ENCODE results near the gene PAFAH1B1. TPM values are rescaled to one million over a fixed set of nuclear protein-coding genes. Genes with fewer than 3 reads are reported as not detected.

Gene PAFAH1B1
- polyA plus RNA-seq, 2 of the 4 experiments (the other 2 are of a cell fraction), result 122 to 197 TPM

DNA sequence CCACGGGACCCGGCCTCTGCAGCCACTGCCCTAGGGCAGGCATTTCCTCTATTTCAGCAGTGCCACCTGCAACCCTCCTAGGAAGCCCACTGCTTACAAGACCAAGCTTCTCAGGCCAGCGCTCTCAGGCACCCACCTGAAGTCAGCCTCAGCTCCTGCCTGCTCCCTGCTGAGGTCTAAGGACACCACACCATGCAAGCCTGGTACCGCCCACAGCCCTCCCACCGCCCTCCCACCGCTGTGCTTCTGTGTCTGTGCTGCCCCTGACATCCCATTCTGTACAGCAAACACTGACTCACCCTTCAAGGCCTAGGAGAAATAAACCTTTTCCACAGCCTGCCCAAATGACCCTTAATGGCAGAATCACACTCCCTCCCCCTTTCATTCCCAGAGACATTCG lies 111.8 kb downstream of the PAFAH1B1 start:
- Histone ChIP-seq H3K4me1 (peaks cover 46% of the 10 kb centered on the region), H3K27ac (peak overlapping the region in 1 of 2 experiments; percentile 7; a peak in 1 of 6 replicates), H3K4me2 (no peak overlapping the region), H3K9me3 (no peaks in the 10 kb centered on the region), H3K4me3 (no peak overlapping the region)
- ChIA-PET CTCF (interaction anchor here (0.9 to 3.6 kb wide), 2 partner anchors 9 to 19 kb away, joined by 3 to 24 read pairs; no protein-coding TSS in a partner anchor), POLR2A (no interaction called here)
- TF ChIP-seq FOXS1 (CRISPR knock-in tag; IDR thresholded peaks at IDR 0.05), result no peak
- no peak for TF ChIP-seq CEBPB (IDR thresholded peaks at IDR 0.05)
- no peak for TF ChIP-seq EHF (CRISPR knock-in tag; IDR thresholded peaks at IDR 0.05)
- TF ChIP-seq BHLHE40 (IDR thresholded peaks at IDR 0.05; ENCODE audit: low read depth, low read length), result no peak
- TF ChIP-seq PHF8 (IDR thresholded peaks at IDR 0.05; ENCODE audit: borderline replicate concordance, low read depth), result no peak
- TF ChIP-seq CBX2 (IDR thresholded peaks at IDR 0.05; ENCODE audit: borderline replicate concordance, low read depth), result no peak
- TF ChIP-seq RCOR1 (IDR thresholded peaks at IDR 0.05; ENCODE audit: low read depth, low read length), result no peak
- TF ChIP-seq, protein P1, sequence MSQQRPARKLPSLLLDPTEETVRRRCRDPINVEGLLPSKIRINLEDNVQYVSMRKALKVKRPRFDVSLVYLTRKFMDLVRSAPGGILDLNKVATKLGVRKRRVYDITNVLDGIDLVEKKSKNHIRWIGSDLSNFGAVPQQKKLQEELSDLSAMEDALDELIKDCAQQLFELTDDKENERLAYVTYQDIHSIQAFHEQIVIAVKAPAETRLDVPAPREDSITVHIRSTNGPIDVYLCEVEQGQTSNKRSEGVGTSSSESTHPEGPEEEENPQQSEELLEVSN (IDR thresholded peaks at IDR 0.05; ENCODE audit: borderline replicate concordance, low read depth), result no peak
- no peak for TF ChIP-seq FOSB (CRISPR knock-in tag; IDR thresholded peaks at IDR 0.05)
- no peak for TF ChIP-seq POLR2A (IDR thresholded peaks at IDR 0.05; ENCODE audit: low read length)
- TF ChIP-seq, protein P2, sequence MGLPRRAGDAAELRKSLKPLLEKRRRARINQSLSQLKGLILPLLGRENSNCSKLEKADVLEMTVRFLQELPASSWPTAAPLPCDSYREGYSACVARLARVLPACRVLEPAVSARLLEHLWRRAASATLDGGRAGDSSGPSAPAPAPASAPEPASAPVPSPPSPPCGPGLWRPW (IDR thresholded peaks at IDR 0.05), result no peak
- TF ChIP-seq RFX5 (IDR thresholded peaks at IDR 0.05), result no peak
- TF ChIP-seq HOXA7 (CRISPR knock-in tag; IDR thresholded peaks at IDR 0.05), result no peak
- TF ChIP-seq, protein P3, sequence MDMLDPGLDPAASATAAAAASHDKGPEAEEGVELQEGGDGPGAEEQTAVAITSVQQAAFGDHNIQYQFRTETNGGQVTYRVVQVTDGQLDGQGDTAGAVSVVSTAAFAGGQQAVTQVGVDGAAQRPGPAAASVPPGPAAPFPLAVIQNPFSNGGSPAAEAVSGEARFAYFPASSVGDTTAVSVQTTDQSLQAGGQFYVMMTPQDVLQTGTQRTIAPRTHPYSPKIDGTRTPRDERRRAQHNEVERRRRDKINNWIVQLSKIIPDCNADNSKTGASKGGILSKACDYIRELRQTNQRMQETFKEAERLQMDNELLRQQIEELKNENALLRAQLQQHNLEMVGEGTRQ (IDR thresholded peaks at IDR 0.05), result no peak
- TF ChIP-seq, protein P4, sequence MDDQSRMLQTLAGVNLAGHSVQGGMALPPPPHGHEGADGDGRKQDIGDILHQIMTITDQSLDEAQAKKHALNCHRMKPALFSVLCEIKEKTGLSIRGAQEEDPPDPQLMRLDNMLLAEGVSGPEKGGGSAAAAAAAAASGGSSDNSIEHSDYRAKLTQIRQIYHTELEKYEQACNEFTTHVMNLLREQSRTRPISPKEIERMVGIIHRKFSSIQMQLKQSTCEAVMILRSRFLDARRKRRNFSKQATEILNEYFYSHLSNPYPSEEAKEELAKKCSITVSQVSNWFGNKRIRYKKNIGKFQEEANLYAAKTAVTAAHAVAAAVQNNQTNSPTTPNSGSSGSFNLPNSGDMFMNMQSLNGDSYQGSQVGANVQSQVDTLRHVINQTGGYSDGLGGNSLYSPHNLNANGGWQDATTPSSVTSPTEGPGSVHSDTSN (IDR thresholded peaks at IDR 0.05), result no peak
- no peak for FAIRE-seq
- peak in 1 of 2 experiments; percentile 45 for DNase-seq (ENCODE audit: low read depth in 1 of 2, low spot score in 1 of 2)
- peak in 1 of 2 experiments; percentile 16; a peak in 2 of 6 replicates for ATAC-seq
- WGBS (ENCODE audit: missing lambda C conversion rate), result 82% methylated on average over 7 of the region's 7 CpGs

DNA sequence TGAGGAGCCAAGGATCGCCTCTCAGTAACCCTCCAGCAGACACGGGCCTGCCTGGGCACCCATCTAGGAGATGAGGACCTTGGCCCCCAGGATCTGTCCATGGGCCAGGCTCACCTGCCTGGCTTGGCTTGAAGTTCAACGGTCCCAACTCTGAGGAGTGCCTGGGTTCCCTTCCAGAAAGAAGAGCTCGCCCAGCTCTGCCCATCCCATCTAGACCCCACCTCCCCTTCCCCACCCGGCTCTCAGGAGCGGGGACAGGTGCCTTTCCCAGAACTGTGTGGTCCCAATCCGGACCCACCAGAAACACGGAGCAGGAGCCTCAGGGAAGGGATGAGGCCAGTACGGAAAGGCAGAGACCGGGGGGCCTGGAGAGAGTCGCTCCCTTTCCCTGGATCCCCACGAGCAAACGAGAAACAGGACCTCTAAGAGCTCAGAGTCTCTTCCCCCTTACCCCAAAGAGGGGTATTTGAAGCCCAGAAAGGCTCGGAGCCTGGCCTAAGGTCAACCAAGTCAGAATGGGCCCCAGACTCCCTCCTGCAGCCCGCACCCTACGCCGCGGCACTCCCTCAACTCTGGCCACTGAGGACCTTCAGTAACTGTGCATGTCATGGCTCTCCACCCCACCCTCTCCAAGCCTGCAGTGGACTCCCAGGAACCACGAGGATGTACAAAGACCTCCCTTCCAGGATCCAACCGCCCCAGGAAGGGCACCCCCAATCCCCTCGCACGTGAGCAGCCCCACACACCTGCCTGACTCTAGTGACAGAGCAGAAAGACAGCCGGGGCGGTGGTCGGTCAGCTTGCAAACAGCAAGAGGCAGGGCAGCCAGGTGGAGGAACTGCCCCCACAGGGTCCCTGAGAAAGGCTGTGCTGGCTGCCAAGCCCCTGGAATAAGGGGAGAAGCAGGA lies 112.7 kb downstream of the PAFAH1B1 start:
- H3K9me3 ChIP-seq, result no peaks in the 10 kb centered on the region
- TF ChIP-seq CEBPB (IDR thresholded peaks at IDR 0.05) (no peak), NR3C1 (IDR thresholded peaks at IDR 0.05) (no peak), RNF2 (IDR thresholded peaks at IDR 0.05; ENCODE audit: borderline replicate concordance, low read depth) (no peak)
- TF ChIP-seq, protein P5, sequence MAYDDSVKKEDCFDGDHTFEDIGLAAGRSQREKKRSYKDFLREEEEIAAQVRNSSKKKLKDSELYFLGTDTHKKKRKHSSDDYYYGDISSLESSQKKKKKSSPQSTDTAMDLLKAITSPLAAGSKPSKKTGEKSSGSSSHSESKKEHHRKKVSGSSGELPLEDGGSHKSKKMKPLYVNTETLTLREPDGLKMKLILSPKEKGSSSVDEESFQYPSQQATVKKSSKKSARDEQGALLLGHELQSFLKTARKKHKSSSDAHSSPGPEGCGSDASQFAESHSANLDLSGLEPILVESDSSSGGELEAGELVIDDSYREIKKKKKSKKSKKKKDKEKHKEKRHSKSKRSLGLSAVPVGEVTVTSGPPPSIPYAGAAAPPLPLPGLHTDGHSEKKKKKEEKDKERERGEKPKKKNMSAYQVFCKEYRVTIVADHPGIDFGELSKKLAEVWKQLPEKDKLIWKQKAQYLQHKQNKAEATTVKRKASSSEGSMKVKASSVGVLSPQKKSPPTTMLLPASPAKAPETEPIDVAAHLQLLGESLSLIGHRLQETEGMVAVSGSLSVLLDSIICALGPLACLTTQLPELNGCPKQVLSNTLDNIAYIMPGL (CRISPR knock-in tag; IDR thresholded peaks at IDR 0.05; ENCODE audit: borderline replicate concordance), result no peak
- 93% methylated on average over 25 of the region's 25 CpGs for WGBS (ENCODE audit: missing lambda C conversion rate)
- H3K4me3 ChIP-seq, result no peak overlapping the region
- H3K4me1 ChIP-seq, result peaks cover 48% of the 10 kb centered on the region
- DNase-seq (ENCODE audit: low read depth in 1 of 2, low spot score in 1 of 2) (no peak), FAIRE-seq (no peak), ATAC-seq (no peak)
- H3K4me2 ChIP-seq, result peak overlapping the region; percentile 0; the same call in 1 of the 3 replicates
- CTCF ChIA-PET, result interaction anchor here (0.9 to 3.6 kb wide), 6 partner anchors 10 to 290 kb away, joined by 3 to 24 read pairs (median 3); no protein-coding TSS in a partner anchor
- POLR2A ChIA-PET, result interaction anchor here (0.5 to 1.1 kb wide), 2 partner anchors 9 to 19 kb away, joined by 3 to 4 read pairs; no protein-coding TSS in a partner anchor
- peak overlapping the region in 1 of 2 experiments; percentile 6; a peak in 1 of 6 replicates for H3K27ac ChIP-seq
